GM12864 (cell line): ENCODE data around the gene MYRF.
A peak's percentile ranks its signal among the peaks of the same experiment; 100 is the strongest.

Experiments
- DNase-seq: peaks from one replicate; pipeline ENCODE4 v3.0.0-alpha.2; 2011; ENCODE audit warnings: low read depth
- H3K4me3 ChIP-seq: 2 replicates; pipeline ENCODE4 v1.5.1; 2011; ENCODE audit warnings: mild to moderate bottlenecking, low read depth, low read length, control low read depth
- TF ChIP-seq, protein P1 (sequence below): IDR thresholded peaks from 2 replicates; pipeline ENCODE4 v1.5.1; 2011; ENCODE audit warnings: low read depth, mild to moderate bottlenecking, moderate library complexity, low read length, control low read depth, inconsistent platforms; ENCODE audit errors: missing control alignments

Gene MYRF

DNA sequence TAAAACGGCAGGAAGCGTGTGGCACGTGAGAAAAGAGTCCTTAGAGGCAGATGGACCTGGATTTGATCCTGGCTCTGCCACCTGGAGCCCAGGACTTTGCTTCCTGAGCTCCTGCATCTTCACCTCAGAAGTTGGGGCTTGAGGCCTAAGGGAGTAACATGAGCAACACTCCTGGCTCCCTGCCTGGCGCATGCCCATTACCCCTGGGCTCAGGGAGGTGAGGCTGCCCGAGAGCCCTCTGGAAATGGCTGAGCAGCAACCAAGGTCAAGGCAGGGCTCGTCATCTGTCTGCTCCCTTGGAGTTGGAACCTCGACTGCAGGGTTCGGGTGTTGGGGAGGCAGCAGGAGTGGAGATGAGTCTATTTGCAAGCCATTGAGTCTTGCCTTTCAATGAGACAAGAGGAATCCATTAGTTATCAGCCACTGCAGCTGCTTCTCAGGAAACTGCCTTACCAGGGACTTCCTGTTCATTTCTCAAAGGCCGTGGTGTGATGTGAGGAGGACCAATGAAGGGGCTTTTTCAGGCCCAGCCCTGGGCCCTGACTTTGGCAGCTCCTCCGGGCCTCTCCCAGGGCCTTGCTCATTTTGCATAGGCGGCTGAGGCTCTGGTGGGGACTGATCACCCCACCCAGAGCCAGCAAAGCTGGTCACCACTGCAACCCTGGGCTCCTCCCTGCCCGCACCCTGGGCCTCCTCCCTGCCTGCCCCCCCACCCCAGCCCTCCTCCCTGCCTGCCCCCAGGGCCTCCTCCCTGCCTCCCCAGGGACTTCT lies 82.0 kb downstream of the MYRF start:
- peak; percentile 85 for DNase-seq
- H3K4me3 ChIP-seq, result peak overlapping the region; percentile 26
- TF ChIP-seq, protein P1, sequence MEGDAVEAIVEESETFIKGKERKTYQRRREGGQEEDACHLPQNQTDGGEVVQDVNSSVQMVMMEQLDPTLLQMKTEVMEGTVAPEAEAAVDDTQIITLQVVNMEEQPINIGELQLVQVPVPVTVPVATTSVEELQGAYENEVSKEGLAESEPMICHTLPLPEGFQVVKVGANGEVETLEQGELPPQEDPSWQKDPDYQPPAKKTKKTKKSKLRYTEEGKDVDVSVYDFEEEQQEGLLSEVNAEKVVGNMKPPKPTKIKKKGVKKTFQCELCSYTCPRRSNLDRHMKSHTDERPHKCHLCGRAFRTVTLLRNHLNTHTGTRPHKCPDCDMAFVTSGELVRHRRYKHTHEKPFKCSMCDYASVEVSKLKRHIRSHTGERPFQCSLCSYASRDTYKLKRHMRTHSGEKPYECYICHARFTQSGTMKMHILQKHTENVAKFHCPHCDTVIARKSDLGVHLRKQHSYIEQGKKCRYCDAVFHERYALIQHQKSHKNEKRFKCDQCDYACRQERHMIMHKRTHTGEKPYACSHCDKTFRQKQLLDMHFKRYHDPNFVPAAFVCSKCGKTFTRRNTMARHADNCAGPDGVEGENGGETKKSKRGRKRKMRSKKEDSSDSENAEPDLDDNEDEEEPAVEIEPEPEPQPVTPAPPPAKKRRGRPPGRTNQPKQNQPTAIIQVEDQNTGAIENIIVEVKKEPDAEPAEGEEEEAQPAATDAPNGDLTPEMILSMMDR, result no peak

DNA sequence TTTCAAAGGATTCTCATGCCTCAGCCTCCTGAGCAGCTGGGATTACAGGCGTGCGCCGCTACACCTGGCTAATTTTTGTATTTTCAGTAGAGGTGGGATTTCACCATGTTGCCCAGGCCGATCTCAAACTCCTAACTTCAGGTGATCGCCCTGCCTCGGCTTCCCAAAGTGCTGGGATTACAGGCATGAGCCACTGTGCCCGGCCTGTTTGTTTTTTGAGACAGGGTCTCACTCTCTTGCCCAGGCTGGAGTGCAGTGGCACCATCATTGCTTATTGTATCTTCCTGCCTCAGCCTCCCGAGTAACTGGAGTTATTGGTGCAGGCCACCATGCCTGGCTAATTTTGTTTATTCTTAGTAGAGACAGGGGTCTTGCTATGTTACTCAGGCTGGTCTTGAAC lies 83.8 kb downstream of the MYRF start:
- no peak overlapping the region for H3K4me3 ChIP-seq

DNA sequence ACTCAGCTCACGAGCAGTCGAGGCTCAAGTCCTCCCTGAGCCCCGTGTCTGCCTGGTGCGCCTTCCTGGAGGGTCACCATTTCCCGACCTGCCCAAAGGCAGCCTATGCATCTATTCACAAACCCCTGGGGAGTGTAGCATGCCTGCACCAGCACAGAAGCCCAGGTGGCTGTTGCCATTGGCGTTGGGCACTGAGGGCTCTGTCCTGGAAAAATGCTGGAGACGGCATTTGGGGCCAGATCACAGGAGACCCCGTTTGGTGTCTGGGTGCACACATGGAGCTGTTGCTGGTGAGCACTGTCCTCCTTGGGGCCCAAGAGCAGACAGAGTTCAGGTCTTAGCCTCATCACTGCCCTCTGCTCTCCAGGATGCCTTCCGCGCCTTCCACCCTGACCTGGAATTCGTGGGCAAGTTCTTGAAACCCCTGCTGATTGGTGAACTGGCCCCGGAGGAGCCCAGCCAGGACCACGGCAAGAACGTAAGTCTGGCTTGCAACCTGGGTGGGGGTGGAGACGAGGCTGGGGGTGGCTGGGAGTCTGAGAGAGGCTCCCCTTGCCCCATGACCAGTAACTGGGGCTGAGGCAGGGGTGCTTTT lies 85.1 kb downstream of the MYRF start:
- DNase-seq, result no peak
- TF ChIP-seq, protein P1, result no peak
- no peak overlapping the region for H3K4me3 ChIP-seq

More for the DNA sequence above, 83.8 kb downstream of the MYRF start:
- no peak for DNase-seq
- TF ChIP-seq, protein P1, result no peak
